HepG2 (cell line): Measurements from ENCODE around the gene TRAP1. TPM values are rescaled to one million over a fixed set of nuclear protein-coding genes. Genes with fewer than 3 reads are reported as not detected.
A peak's percentile ranks its signal among the peaks of the same experiment; 100 is the strongest.

Experiments
- DR1 ChIP-seq: sonication (generic); formaldehyde crosslinking; IDR thresholded peaks from 2 replicates; pipeline ENCODE4 v1.8.0; 2021; ENCODE audit warnings: mild to moderate bottlenecking, missing genetic modification reagents, inconsistent platforms
- GABPA ChIP-seq, 2 experiments: IDR thresholded peaks; 2 replicates each; pipeline ENCODE4 v1.6.1; 2011 to 2016; ENCODE audit warnings: low read depth in 2 of 2, low read length in 1 of 2, missing biosample characterization in 1 of 2, missing genetic modification characterization in 1 of 2
- IKZF5 ChIP-seq: IDR thresholded peaks from 2 replicates; pipeline ENCODE4 v1.6.1; 2018; ENCODE audit warnings: missing genetic modification reagents, mild to moderate bottlenecking, missing compliant biosample characterization
- JUN ChIP-seq: sonication (generic); formaldehyde crosslinking; IDR thresholded peaks from 2 replicates; pipeline ENCODE4 v1.4.0; 2020; ENCODE audit warnings: mild to moderate bottlenecking, missing genetic modification reagents
- MTERF4 ChIP-seq: sonication (generic); formaldehyde crosslinking; IDR thresholded peaks from 2 replicates; pipeline ENCODE4 v1.8.0; 2023; ENCODE audit warnings: mild to moderate bottlenecking, missing genetic modification reagents
- NCOA1 ChIP-seq: sonication (generic); formaldehyde crosslinking; IDR thresholded peaks from 2 replicates; pipeline ENCODE4 v1.9.0; 2021; ENCODE audit warnings: missing genetic modification reagents
- NR1H2 ChIP-seq: sonication (generic); formaldehyde crosslinking; IDR thresholded peaks from 2 replicates; pipeline ENCODE4 v1.8.1; 2022; ENCODE audit warnings: low read depth, missing genetic modification reagents, borderline replicate concordance
- NR3C1 ChIP-seq: sonication (generic); formaldehyde crosslinking; IDR thresholded peaks from 2 replicates; pipeline ENCODE4 v1.4.0; 2020; ENCODE audit warnings: missing genetic modification reagents
- PAX8 ChIP-seq: sonication (generic); formaldehyde crosslinking; IDR thresholded peaks from 2 replicates; pipeline ENCODE4 v1.8.0; 2022; ENCODE audit warnings: mild to moderate bottlenecking, missing genetic modification reagents, borderline replicate concordance
- ZNF256 ChIP-seq: sonication (generic); formaldehyde crosslinking; conservative IDR thresholded peaks from 2 replicates; pipeline ENCODE4 v1.4.0; 2020; ENCODE audit warnings: missing genetic modification reagents
- ZNF3 ChIP-seq: IDR thresholded peaks from 2 replicates; pipeline ENCODE4 v1.7.0; 2017; ENCODE audit warnings: inconsistent platforms
- ZNF33B ChIP-seq: sonication (generic); formaldehyde crosslinking; IDR thresholded peaks from 2 replicates; pipeline ENCODE4 v1.5.1; 2020; ENCODE audit warnings: mild to moderate bottlenecking, missing genetic modification reagents
- ZNF574 ChIP-seq: sonication (generic); formaldehyde crosslinking; IDR thresholded peaks from 2 replicates; pipeline ENCODE4 v1.4.0; 2020; ENCODE audit warnings: missing genetic modification reagents
- ZNF773 ChIP-seq: sonication (generic); formaldehyde crosslinking; IDR thresholded peaks from 2 replicates; pipeline ENCODE4 v1.4.0; 2020; ENCODE audit warnings: missing genetic modification reagents, borderline replicate concordance
- ZNF792 ChIP-seq: IDR thresholded peaks from 2 replicates; pipeline ENCODE4 v1.6.1; 2016
- ZSCAN20 ChIP-seq: sonication (generic); formaldehyde crosslinking; IDR thresholded peaks from 2 replicates; pipeline ENCODE4 v1.4.0; 2020; ENCODE audit warnings: missing genetic modification reagents, mild to moderate bottlenecking, borderline replicate concordance
- polyA plus RNA-seq, 8 experiments: library from polyadenylated mRNA; depleted of rRNA in 3 of 8; stranded (reverse) in 7 of 8; unstranded in 1 of 8; fragments of >200 nt; fragmentation: Illumina TruSeq in 4 of 8; extraction: Trizol in 4 of 8; gene quantifications; 2 replicates each; pipeline versions ENCODE4 v1.2.1 to v1.2.3, GENCODE V29; 2011 to 2016; ENCODE audit warnings: low read depth in 4 of 8, missing spikeins in 1 of 8, mixed read lengths in 1 of 8; ENCODE audit not compliant: insufficient read depth in 1 of 8
- total RNA-seq, 5 experiments: library from RNA; depleted of rRNA; stranded (reverse); fragments of >200 nt; fragmentation: Illumina TruSeq; extraction: Trizol; gene quantifications; 2 replicates each; pipeline ENCODE4 v1.2.3, GENCODE V29; 2016; ENCODE audit warnings: low read depth in 1 of 5
- TF ChIP-seq, protein P1 (sequence below): sonication (generic); formaldehyde crosslinking; IDR thresholded peaks from 2 replicates; pipeline ENCODE4 v1.5.1; 2020; ENCODE audit warnings: missing genetic modification reagents, mild to moderate bottlenecking, borderline replicate concordance
- TF ChIP-seq, protein P2 (sequence below): conservative IDR thresholded peaks from 2 replicates; pipeline ENCODE4 v1.6.1; 2018; ENCODE audit warnings: missing genetic modification reagents
- TF ChIP-seq, protein P3 (sequence below): sonication (generic); formaldehyde crosslinking; IDR thresholded peaks from 2 replicates; pipeline ENCODE4 v1.4.0; 2020; ENCODE audit warnings: missing genetic modification reagents

TRAP1 gene
- total and polyA plus RNA-seq, 2 of the 13 experiments (the other 11 are each of a cell fraction or from before 2014, with no cell fraction given), result 127 to 240 TPM

DNA sequence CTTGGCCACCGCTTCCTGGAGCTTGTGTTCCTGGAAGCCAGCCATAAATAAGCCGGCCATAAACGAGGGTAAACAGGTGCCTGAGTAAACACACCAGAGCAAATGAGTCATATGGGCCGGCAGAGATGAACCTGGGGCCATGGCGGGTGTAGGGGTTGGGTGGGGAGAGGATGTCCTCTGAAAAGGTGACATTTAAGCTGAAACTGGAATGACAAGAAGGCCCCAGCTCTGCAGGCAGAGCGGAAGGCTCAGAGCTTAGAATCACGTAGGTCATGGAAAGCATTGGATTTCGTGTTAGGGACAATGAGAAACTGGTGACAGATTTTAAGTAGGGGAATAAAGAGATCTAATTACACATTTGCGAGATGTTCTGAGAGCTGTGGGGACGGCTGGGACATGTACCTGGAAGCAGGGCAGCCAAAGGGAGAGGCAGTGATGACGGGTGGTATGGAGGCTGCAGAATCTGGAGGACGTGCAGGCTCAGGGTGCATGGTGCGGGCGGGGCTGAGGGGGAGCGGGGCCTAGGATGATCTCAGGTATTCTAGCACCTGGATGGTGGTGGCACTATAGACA is 70.9 kb downstream of the TRAP1 start (continued):
- TF ChIP-seq ZNF574 (CRISPR knock-in tag) (no peak), ZNF33B (CRISPR knock-in tag) (no peak), JUN (CRISPR knock-in tag) (peak; percentile 77), ZNF792 (CRISPR knock-in tag) (no peak), GABPA (IDR thresholded peaks at IDR 0.05; ENCODE audit: low read depth, low read length) (no peak), GABPA (CRISPR knock-in tag; IDR thresholded peaks at IDR 0.05; ENCODE audit: low read depth) (0 out of 2 replicates have a peak, but pooled peaks have one; percentile 42), ZNF773 (CRISPR knock-in tag) (no peak), ZNF3 (no peak), ZNF256 (CRISPR knock-in tag) (no peak), PAX8 (CRISPR knock-in tag) (no peak), NR1H2 (no peak), DR1 (CRISPR knock-in tag) (no peak), NCOA1 (CRISPR knock-in tag) (no peak), NR3C1 (no peak), ZSCAN20 (CRISPR knock-in tag) (no peak), MTERF4 (CRISPR knock-in tag) (no peak), IKZF5 (0 out of 2 replicates have a peak, but pooled peaks have one; percentile 47)
- TF ChIP-seq, protein P1, sequence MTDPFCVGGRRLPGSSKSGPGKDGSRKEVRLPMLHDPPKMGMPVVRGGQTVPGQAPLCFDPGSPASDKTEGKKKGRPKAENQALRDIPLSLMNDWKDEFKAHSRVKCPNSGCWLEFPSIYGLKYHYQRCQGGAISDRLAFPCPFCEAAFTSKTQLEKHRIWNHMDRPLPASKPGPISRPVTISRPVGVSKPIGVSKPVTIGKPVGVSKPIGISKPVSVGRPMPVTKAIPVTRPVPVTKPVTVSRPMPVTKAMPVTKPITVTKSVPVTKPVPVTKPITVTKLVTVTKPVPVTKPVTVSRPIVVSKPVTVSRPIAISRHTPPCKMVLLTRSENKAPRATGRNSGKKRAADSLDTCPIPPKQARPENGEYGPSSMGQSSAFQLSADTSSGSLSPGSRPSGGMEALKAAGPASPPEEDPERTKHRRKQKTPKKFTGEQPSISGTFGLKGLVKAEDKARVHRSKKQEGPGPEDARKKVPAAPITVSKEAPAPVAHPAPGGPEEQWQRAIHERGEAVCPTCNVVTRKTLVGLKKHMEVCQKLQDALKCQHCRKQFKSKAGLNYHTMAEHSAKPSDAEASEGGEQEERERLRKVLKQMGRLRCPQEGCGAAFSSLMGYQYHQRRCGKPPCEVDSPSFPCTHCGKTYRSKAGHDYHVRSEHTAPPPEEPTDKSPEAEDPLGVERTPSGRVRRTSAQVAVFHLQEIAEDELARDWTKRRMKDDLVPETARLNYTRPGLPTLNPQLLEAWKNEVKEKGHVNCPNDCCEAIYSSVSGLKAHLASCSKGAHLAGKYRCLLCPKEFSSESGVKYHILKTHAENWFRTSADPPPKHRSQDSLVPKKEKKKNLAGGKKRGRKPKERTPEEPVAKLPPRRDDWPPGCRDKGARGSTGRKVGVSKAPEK, result no peak
- TF ChIP-seq, protein P2, sequence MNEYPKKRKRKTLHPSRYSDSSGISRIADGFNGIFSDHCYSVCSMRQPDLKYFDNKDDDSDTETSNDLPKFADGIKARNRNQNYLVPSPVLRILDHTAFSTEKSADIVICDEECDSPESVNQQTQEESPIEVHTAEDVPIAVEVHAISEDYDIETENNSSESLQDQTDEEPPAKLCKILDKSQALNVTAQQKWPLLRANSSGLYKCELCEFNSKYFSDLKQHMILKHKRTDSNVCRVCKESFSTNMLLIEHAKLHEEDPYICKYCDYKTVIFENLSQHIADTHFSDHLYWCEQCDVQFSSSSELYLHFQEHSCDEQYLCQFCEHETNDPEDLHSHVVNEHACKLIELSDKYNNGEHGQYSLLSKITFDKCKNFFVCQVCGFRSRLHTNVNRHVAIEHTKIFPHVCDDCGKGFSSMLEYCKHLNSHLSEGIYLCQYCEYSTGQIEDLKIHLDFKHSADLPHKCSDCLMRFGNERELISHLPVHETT, result no peak
- TF ChIP-seq, protein P3, sequence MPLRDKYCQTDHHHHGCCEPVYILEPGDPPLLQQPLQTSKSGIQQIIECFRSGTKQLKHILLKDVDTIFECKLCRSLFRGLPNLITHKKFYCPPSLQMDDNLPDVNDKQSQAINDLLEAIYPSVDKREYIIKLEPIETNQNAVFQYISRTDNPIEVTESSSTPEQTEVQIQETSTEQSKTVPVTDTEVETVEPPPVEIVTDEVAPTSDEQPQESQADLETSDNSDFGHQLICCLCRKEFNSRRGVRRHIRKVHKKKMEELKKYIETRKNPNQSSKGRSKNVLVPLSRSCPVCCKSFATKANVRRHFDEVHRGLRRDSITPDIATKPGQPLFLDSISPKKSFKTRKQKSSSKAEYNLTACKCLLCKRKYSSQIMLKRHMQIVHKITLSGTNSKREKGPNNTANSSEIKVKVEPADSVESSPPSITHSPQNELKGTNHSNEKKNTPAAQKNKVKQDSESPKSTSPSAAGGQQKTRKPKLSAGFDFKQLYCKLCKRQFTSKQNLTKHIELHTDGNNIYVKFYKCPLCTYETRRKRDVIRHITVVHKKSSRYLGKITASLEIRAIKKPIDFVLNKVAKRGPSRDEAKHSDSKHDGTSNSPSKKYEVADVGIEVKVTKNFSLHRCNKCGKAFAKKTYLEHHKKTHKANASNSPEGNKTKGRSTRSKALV, result no peak
